Measurements from ENCODE around the gene ADAMTS12. TPM values are rescaled to one million over a fixed set of nuclear protein-coding genes. Genes with fewer than 3 reads are reported as not detected.

The ADAMTS12 gene
- total and polyA plus RNA-seq, 2 of the 8 experiments (the other 6 are each of a cell fraction or from before 2014, with no cell fraction given), result 6.4 to 12.8 TPM

DNA sequence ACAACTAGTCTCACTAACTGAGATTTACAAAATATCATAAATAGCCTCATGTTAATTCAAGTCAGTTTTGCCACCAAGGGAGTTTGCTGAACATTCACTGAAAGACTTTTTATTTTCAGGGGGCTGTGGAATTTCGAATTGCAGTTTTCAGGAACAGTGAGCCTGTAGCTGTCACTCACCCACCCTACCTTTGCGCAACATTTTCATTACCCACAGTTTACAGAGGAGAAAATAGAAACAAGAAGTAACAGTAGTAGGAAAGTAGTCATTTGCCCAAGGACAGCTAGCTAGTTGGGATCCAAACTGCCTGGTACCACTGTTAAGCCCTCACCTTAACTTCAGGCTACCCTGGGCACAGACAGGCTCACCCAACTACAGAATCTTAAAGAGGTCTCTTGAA lies 154.1 kb downstream of the ADAMTS12 start:
- no peak overlapping the region for H3K4me3 ChIP-seq (ENCODE audit: extremely low read depth in 1 of 4, insufficient read depth in 2 of 4, low read depth in 3 of 4, low read length in 4 of 4)
- no peaks in the 10 kb centered on the region for H3K79me1 ChIP-seq (ENCODE audit: low read depth, low read length)
- no peak overlapping the region for H3K18ac ChIP-seq (ENCODE audit: extremely low read depth, low read length)
- H3K23ac ChIP-seq (ENCODE audit: insufficient read length), result no peak overlapping the region
- FAIRE-seq, result no peak
- 88% methylated on average over 2 of the region's 2 CpGs; no CpG with 5 or more reads in 1 of the 2 experiments for WGBS, 2 experiments (ENCODE audit: extremely low coverage in 1 of 2, insufficient coverage in 1 of 2, insufficient read length in 1 of 2, insufficient replicate concordance in 2 of 2, low coverage in 1 of 2, low lambda C conversion rate in 2 of 2, missing lambda C conversion rate in 1 of 2)
- CTCF ChIA-PET (ENCODE audit: partially characterized antibody), result interaction anchor here (1.2 kb wide), 1 partner anchor 62 kb away, joined by 3 read pairs; no protein-coding TSS in a partner anchor
- peaks cover 0 to 2% (median under 1%) of the 10 kb centered on the region in 4 experiments; a peak in 1 of 7 replicates for H3K4me1 ChIP-seq (replicated peaks in 1 of 4; ENCODE audit: control insufficient read depth in 3 of 4, insufficient read depth in 4 of 4, low read length in 3 of 4)
- no peak overlapping the region for H3K14ac ChIP-seq (ENCODE audit: insufficient read length)
- POLR2A ChIA-PET (ENCODE audit: partially characterized antibody), result no interaction called here
- H3K23me2 ChIP-seq (ENCODE audit: low read depth, low read length), result no peaks in the 10 kb centered on the region
- no peak overlapping the region for H3K9ac ChIP-seq (replicated peaks in 1 of 4; ENCODE audit: extremely low read depth in 1 of 4, low read depth in 3 of 4, low read length in 3 of 4)
- no peak overlapping the region for H4K8ac ChIP-seq (ENCODE audit: extremely low read depth, insufficient read depth, low read length)
- H3K56ac ChIP-seq (replicated peaks; ENCODE audit: insufficient read length, low read depth, low read length), result no peak overlapping the region
- H3K4me2 ChIP-seq (ENCODE audit: insufficient read depth in 1 of 2, low read depth in 2 of 2, low read length in 2 of 2), result no peak overlapping the region
- H3K79me2 ChIP-seq (ENCODE audit: control insufficient read depth in 1 of 2, insufficient read depth in 2 of 2, low read length in 2 of 2), result no peaks in the 10 kb centered on the region
- no peaks in the 10 kb centered on the region for H3K36me3 ChIP-seq (ENCODE audit: control insufficient read depth in 2 of 4, insufficient read depth in 4 of 4, low read length in 3 of 4)
- H2BK12ac ChIP-seq (ENCODE audit: low read depth, low read length), result no peak overlapping the region
- H3K27me3 ChIP-seq (replicated peaks in 1 of 4; ENCODE audit: control insufficient read depth in 3 of 4, extremely low read depth in 1 of 4, insufficient read depth in 3 of 4, low read length in 3 of 4), result no peaks in the 10 kb centered on the region
- DNase-seq (ENCODE audit: low read depth in 1 of 2, low spot score in 2 of 2), result no peak
- H3K27ac ChIP-seq (ENCODE audit: low read depth, low read length), result no peak overlapping the region
- H2BK15ac ChIP-seq (ENCODE audit: low read length), result no peak overlapping the region
- H3K4ac ChIP-seq (replicated peaks; ENCODE audit: insufficient read length, low read depth, low read length), result no peak overlapping the region
- no peak overlapping the region for H4K91ac ChIP-seq (replicated peaks; ENCODE audit: insufficient read length, low read length)
- H2BK5ac ChIP-seq (ENCODE audit: low read depth, low read length), result no peak overlapping the region
- no peak overlapping the region for H2BK20ac ChIP-seq (ENCODE audit: low read length)
- H3K9me3 ChIP-seq (ENCODE audit: insufficient read depth in 2 of 2, low read depth in 1 of 2, low read length in 1 of 2), result no peaks in the 10 kb centered on the region
- no peak overlapping the region for H2AFZ ChIP-seq (ENCODE audit: low read length)
- peaks cover 0 to 1% of the 10 kb centered on the region in 2 experiments for H4K20me1 ChIP-seq (replicated peaks in 1 of 2; ENCODE audit: control insufficient read depth in 1 of 2, insufficient read depth in 2 of 2, low read length in 2 of 2)
- H4K5ac ChIP-seq (ENCODE audit: insufficient read length, low read depth, low read length), result no peak overlapping the region
- H2AK5ac ChIP-seq (ENCODE audit: low read depth, low read length), result no peak overlapping the region
- H2BK120ac ChIP-seq (replicated peaks; ENCODE audit: low read depth, low read length), result no peak overlapping the region

Measured in H1 (cell line).